HepG2 (cell line): ENCODE measurements around the gene TSPAN2. TPM values are rescaled to one million over a fixed set of nuclear protein-coding genes. Genes with fewer than 3 reads are reported as not detected.

ENCODE experiments used
- ATAC-seq: fragments of 200-7000 bp; cut with Tn5 transposase; 3 replicates; pipeline ENCODE4 v1.9.1; 2020; ENCODE audit warnings: mild to moderate bottlenecking, moderate library complexity
- BruUV-seq: library from RNA; stranded (reverse); fragments of 400-500 nt; replicated peaks from 2 replicates; lab custom pipeline; 2021; lab: Mats Ljungman, UMichigan
- CTCF ChIA-PET: fragments of 300-600 bp; formaldehyde crosslinking; extraction: SDS; loops from one replicate; lab custom pipeline; 2021; ENCODE audit warnings: low total read pairs, inconsistent platforms, low intra/inter-chr PET ratio; lab: Yijun Ruan, JAX
- POLR2A ChIA-PET: fragments of 350-600 bp; sonication (Branson Sonifier 250); formaldehyde crosslinking; loops from one replicate; lab custom pipeline; 2020; ENCODE audit warnings: antibody characterized with exemption, inconsistent platforms; lab: Yijun Ruan, JAX
- DNase-seq: peaks from one replicate; pipeline ENCODE4 v3.0.0-alpha.2; 2015; ENCODE audit warnings: low spot score
- FAIRE-seq: peaks from 3 replicates; lab custom pipeline; 2011; peaks lifted over from hg19 to GRCh38; lab: Jason Lieb, UNC
- H2AFZ ChIP-seq: one replicate; pipeline ENCODE4 v1.6.1; 2011; ENCODE audit warnings: low read length, inconsistent platforms
- H3K27ac ChIP-seq: fragments of 300-600 bp; 3 replicates; pipeline ENCODE4 v1.8.0; 2011; ENCODE audit warnings: mixed run types, mild to moderate bottlenecking, mixed read lengths, low read length, inconsistent platforms; ENCODE audit not compliant: insufficient read depth; ENCODE audit errors: extremely low read length
- H3K27me3 ChIP-seq, 2 experiments: fragments of 200-600 bp in 1 of 2; 2 replicates in 1 of 2; 3 replicates in 1 of 2; pipeline versions ENCODE4 v1.6.0 to v1.8.0; 2011; ENCODE audit warnings: low read length in 2 of 2, mild to moderate bottlenecking in 2 of 2, moderate library complexity in 2 of 2, inconsistent platforms in 1 of 2; ENCODE audit not compliant: insufficient read depth in 2 of 2, control insufficient read depth in 1 of 2
- H3K36me3 ChIP-seq, 2 experiments: fragments of 200-600 bp in 1 of 2; replicated peaks in 1 of 2; 2 replicates in 1 of 2; 3 replicates in 1 of 2; pipeline versions ENCODE4 v1.5.1 to v1.8.0; 2011; ENCODE audit warnings: low read length in 2 of 2, inconsistent platforms in 1 of 2; ENCODE audit not compliant: insufficient read depth in 2 of 2, control insufficient read depth in 1 of 2
- H3K4me1 ChIP-seq: 2 replicates; pipeline ENCODE4 v1.5.1; 2012; ENCODE audit warnings: low read length, inconsistent platforms; ENCODE audit not compliant: insufficient read depth
- H3K4me2 ChIP-seq: 2 replicates; pipeline ENCODE4 v1.6.0; 2011; ENCODE audit warnings: low read depth, low read length, inconsistent platforms
- H3K4me3 ChIP-seq, 3 experiments: fragments of 200-600 bp in 1 of 3; sonication (generic), shearing (Covaris generic) in 1 of 3; replicated peaks in 1 of 3; 2 replicates each; pipeline ENCODE4 v1.5.1; 2011 to 2016; ENCODE audit warnings: low read length in 3 of 3, inconsistent platforms in 2 of 3, low read depth in 2 of 3, mild to moderate bottlenecking in 2 of 3, control low read depth in 1 of 3, mixed read lengths in 1 of 3; ENCODE audit not compliant: insufficient read depth in 1 of 3
- H3K79me2 ChIP-seq: one replicate; pipeline ENCODE4 v1.6.1; 2011; ENCODE audit warnings: low read length, inconsistent platforms; ENCODE audit not compliant: insufficient read depth
- H3K9ac ChIP-seq: 2 replicates; pipeline ENCODE4 v1.6.0; 2011; ENCODE audit warnings: mild to moderate bottlenecking, low read depth, low read length, inconsistent platforms; ENCODE audit not compliant: insufficient read depth
- H3K9me3 ChIP-seq: 2 replicates; pipeline ENCODE4 v1.5.1; 2012; ENCODE audit warnings: mild to moderate bottlenecking, low read length
- H4K20me1 ChIP-seq: 2 replicates; pipeline ENCODE4 v1.6.0; 2011; ENCODE audit warnings: inconsistent platforms, mild to moderate bottlenecking, low read length, moderate library complexity; ENCODE audit not compliant: insufficient read depth
- ARNTL ChIP-seq: sonication (generic); formaldehyde crosslinking; IDR thresholded peaks from 2 replicates; pipeline ENCODE4 v1.4.0; 2020; ENCODE audit warnings: mild to moderate bottlenecking, missing genetic modification reagents
- HNRNPLL ChIP-seq: fragments of 200-400 bp; formaldehyde crosslinking; IDR thresholded peaks from 2 replicates; pipeline ENCODE4 v1.6.1; 2017; ENCODE audit warnings: mild to moderate bottlenecking, low read depth, low read length; ENCODE audit not compliant: poor library complexity, severe bottlenecking
- PCBP2 ChIP-seq: fragments of 200-400 bp; formaldehyde crosslinking; optimal IDR thresholded peaks from 2 replicates; pipeline ENCODE3; 2018; ENCODE audit warnings: low read length, low read depth; ENCODE audit not compliant: poor library complexity, severe bottlenecking
- RAD21 ChIP-seq: fragments of 450-650 bp; formaldehyde crosslinking; IDR thresholded peaks from 2 replicates; pipeline ENCODE4 v1.5.0; 2020; ENCODE audit warnings: mild to moderate bottlenecking
- REL ChIP-seq: sonication (generic); formaldehyde crosslinking; conservative IDR thresholded peaks from 2 replicates; pipeline ENCODE4 v1.8.0; 2022; ENCODE audit warnings: mild to moderate bottlenecking, missing genetic modification reagents, moderate library complexity
- SMARCC2 ChIP-seq: fragments of 450-650 bp; IDR thresholded peaks from 2 replicates; pipeline ENCODE4 v1.6.1; 2017; ENCODE audit warnings: antibody characterized with exemption, mild to moderate bottlenecking
- SP140L ChIP-seq: sonication (generic); formaldehyde crosslinking; IDR thresholded peaks from 2 replicates; pipeline ENCODE4 v1.4.0; 2020; ENCODE audit warnings: missing genetic modification reagents, borderline replicate concordance
- TRIM24 ChIP-seq: sonication (generic); formaldehyde crosslinking; IDR thresholded peaks from 2 replicates; pipeline ENCODE4 v1.8.0; 2022; ENCODE audit warnings: mild to moderate bottlenecking, missing genetic modification reagents
- ZNF496 ChIP-seq: sonication (generic); formaldehyde crosslinking; IDR thresholded peaks from 2 replicates; pipeline ENCODE4 v1.8.1; 2023; ENCODE audit warnings: mild to moderate bottlenecking, moderate library complexity, missing genetic modification reagents; ENCODE audit not compliant: insufficient replicate concordance
- ZNF589 ChIP-seq: sonication (generic); formaldehyde crosslinking; conservative IDR thresholded peaks from 2 replicates; pipeline ENCODE4 v1.8.0; 2022; ENCODE audit warnings: mild to moderate bottlenecking, moderate library complexity, missing genetic modification reagents
- WGBS: methylation state at CpG from one replicate; pipeline ENCODE4 v1.1.6; 2017; ENCODE audit warnings: low lambda C conversion rate; 5-methylcytosine and 5-hydroxymethylcytosine counted together
- in situ Hi-C: cut with HindIII; loops from 2 replicates; pipeline ENCODE4 v1.10.0; 2017; ENCODE audit warnings: low pct_unique_long_range_greater_than_20kb; ENCODE audit not compliant: extremely low pct_ligation_motif_present
- intact Hi-C: fragments of 100-400 bp; cut with micrococcal nuclease; formaldehyde crosslinking; loops from one replicate; pipeline ENCODE4 v1.10.0; 2022; ENCODE audit not compliant: unreplicated experiment
- polyA plus RNA-seq, 8 experiments: library from polyadenylated mRNA; depleted of rRNA in 3 of 8; stranded (reverse) in 7 of 8; unstranded in 1 of 8; fragments of >200 nt; fragmentation: Illumina TruSeq in 4 of 8; extraction: Trizol in 4 of 8; gene quantifications; 2 replicates each; pipeline versions ENCODE4 v1.2.1 to v1.2.3, GENCODE V29; 2011 to 2016; ENCODE audit warnings: low read depth in 4 of 8, missing spikeins in 1 of 8, mixed read lengths in 1 of 8; ENCODE audit not compliant: insufficient read depth in 1 of 8
- total RNA-seq, 5 experiments: library from RNA; depleted of rRNA; stranded (reverse); fragments of >200 nt; fragmentation: Illumina TruSeq; extraction: Trizol; gene quantifications; 2 replicates each; pipeline ENCODE4 v1.2.3, GENCODE V29; 2016; ENCODE audit warnings: low read depth in 1 of 5
- TF ChIP-seq, protein P1 (sequence below): sonication (generic); formaldehyde crosslinking; IDR thresholded peaks from 2 replicates; pipeline ENCODE4 v1.8.1; 2023; ENCODE audit warnings: mild to moderate bottlenecking, missing genetic modification reagents
- TF ChIP-seq, protein P2 (sequence below): sonication (generic); formaldehyde crosslinking; IDR thresholded peaks from 2 replicates; pipeline ENCODE4 v1.4.0; 2020; ENCODE audit warnings: missing genetic modification reagents

The TSPAN2 gene
- total and polyA plus RNA-seq, 2 of the 13 experiments (the other 11 are each of a cell fraction or from before 2014, with no cell fraction given), result not detected

DNA sequence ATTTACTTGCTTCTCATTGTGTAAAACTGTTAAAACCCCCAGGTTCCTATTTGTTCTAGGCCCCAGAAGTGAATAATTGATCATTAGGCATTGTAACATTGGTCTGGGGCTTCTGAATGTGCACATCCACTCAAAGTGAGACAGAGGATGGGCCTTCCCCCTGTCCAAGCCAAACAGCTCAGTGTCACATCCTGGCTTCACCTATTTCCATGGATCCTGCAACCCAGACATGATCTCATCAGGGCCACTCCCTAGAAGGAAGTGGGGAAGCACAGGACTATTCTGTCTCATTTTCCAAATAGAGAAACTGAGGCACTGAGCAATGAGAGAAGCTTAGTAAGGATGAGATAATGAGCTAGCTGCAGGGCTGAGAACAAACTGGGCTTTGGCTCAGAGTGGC, 47.4 kb upstream of the TSPAN2 start:
- FAIRE-seq, result no peak

DNA sequence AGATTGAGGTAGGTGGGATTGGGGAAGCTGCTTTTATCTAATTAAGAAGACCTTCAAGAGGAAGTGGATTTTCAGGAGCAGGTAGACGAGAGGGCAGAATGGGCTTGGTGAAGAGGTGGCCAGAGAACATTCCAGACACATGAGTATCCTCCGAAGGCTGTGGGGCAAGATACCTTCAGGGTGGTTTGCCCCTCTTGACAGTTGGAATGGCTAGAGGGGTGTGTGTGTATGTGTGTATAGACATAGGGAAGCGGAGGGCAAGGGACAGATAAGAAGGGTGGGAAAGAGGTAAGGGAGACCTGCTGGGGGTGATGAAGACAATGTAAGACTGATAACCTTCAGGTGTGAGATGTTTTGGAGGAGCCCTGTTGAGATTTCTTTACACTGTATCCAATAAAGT, 46.8 kb upstream of the TSPAN2 start:
- no peaks in the 10 kb centered on the region for H3K79me2 ChIP-seq
- in situ Hi-C loops (loop anchor here (5.0 kb wide), 2 partner anchors 331 to 461 kb away; no protein-coding TSS in a partner anchor), intact Hi-C loops (no loop called here)
- ChIA-PET CTCF (no interaction called here), POLR2A (no interaction called here)
- FAIRE-seq (no peak), ATAC-seq (no peak), DNase-seq (no peak)
- 17% methylated on average over 3 of the region's 3 CpGs for WGBS
- no peak overlapping the region for H2AFZ ChIP-seq
- no peak overlapping the region for H3K4me3 ChIP-seq
- no TSS peak for BruUV-seq
- TF ChIP-seq ZNF589, result no peak
- TF ChIP-seq, protein P1, sequence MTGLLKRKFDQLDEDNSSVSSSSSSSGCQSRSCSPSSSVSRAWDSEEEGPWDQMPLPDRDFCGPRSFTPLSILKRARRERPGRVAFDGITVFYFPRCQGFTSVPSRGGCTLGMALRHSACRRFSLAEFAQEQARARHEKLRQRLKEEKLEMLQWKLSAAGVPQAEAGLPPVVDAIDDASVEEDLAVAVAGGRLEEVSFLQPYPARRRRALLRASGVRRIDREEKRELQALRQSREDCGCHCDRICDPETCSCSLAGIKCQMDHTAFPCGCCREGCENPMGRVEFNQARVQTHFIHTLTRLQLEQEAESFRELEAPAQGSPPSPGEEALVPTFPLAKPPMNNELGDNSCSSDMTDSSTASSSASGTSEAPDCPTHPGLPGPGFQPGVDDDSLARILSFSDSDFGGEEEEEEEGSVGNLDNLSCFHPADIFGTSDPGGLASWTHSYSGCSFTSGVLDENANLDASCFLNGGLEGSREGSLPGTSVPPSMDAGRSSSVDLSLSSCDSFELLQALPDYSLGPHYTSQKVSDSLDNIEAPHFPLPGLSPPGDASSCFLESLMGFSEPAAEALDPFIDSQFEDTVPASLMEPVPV, result no peak
- TF ChIP-seq, protein P2, sequence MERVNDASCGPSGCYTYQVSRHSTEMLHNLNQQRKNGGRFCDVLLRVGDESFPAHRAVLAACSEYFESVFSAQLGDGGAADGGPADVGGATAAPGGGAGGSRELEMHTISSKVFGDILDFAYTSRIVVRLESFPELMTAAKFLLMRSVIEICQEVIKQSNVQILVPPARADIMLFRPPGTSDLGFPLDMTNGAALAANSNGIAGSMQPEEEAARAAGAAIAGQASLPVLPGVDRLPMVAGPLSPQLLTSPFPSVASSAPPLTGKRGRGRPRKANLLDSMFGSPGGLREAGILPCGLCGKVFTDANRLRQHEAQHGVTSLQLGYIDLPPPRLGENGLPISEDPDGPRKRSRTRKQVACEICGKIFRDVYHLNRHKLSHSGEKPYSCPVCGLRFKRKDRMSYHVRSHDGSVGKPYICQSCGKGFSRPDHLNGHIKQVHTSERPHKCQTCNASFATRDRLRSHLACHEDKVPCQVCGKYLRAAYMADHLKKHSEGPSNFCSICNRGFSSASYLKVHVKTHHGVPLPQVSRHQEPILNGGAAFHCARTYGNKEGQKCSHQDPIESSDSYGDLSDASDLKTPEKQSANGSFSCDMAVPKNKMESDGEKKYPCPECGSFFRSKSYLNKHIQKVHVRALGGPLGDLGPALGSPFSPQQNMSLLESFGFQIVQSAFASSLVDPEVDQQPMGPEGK (CRISPR knock-in tag), result no peak
- no peak for TF ChIP-seq SP140L (CRISPR knock-in tag)
- TF ChIP-seq HNRNPLL, result no peak
- TF ChIP-seq ZNF496 (CRISPR knock-in tag), result no peak
- no peak for TF ChIP-seq PCBP2
- no peak for TF ChIP-seq SMARCC2
- no peaks in the 10 kb centered on the region for H3K9me3 ChIP-seq
- no peaks in the 10 kb centered on the region for H3K27me3 ChIP-seq
- H3K4me1 ChIP-seq, result no peaks in the 10 kb centered on the region
- H4K20me1 ChIP-seq, result no peaks in the 10 kb centered on the region
- no peak overlapping the region for H3K4me2 ChIP-seq
- H3K27ac ChIP-seq, result no peak overlapping the region
- no peak overlapping the region for H3K9ac ChIP-seq
- H3K36me3 ChIP-seq, result no peaks in the 10 kb centered on the region

More for the DNA sequence above, 47.4 kb upstream of the TSPAN2 start:
- Histone ChIP-seq H3K9ac (no peak overlapping the region), H2AFZ (no peak overlapping the region), H3K9me3 (no peaks in the 10 kb centered on the region), H3K4me3 (no peak overlapping the region), H3K4me2 (no peak overlapping the region), H4K20me1 (no peaks in the 10 kb centered on the region), H3K4me1 (no peaks in the 10 kb centered on the region), H3K36me3 (no peaks in the 10 kb centered on the region), H3K27me3 (no peaks in the 10 kb centered on the region), H3K27ac (no peak overlapping the region), H3K79me2 (no peaks in the 10 kb centered on the region)
- ATAC-seq (no peak), DNase-seq (no peak)
- in situ Hi-C loops (loop anchor here (5.0 kb wide), 2 partner anchors 331 to 461 kb away; no protein-coding TSS in a partner anchor), intact Hi-C loops (no loop called here)
- TF ChIP-seq REL (CRISPR knock-in tag) (no peak), ARNTL (no peak), TRIM24 (CRISPR knock-in tag) (no peak), RAD21 (CRISPR knock-in tag) (no peak)
- TF ChIP-seq, protein P1, result no peak
- CTCF ChIA-PET, result no interaction called here
- POLR2A ChIA-PET, result no interaction called here
- BruUV-seq, result no TSS peak
